Tibial artery (tissue), 4 donors: ENCODE results near the gene RHEB.

Experiments
- DNase-seq, 2 donors: peaks; one replicate each; pipeline ENCODE4 v3.0.0-alpha.2; 2019
- H3K27ac ChIP-seq, 2 donors: fragments of 200-600 bp; sonication (generic) in 1 of 2; 1 replicate in 1 of 2; 2 replicates in 1 of 2; pipeline ENCODE4 v1.5.1; 2018 to 2019; ENCODE audit warnings: mild to moderate bottlenecking in 1 of 2
- H3K27me3 ChIP-seq, 2 donors: fragments of 200-600 bp; sonication (generic) in 1 of 2; one replicate each; pipeline versions ENCODE4 v1.5.1 to v1.6.0; 2016 to 2019
- H3K36me3 ChIP-seq, 3 donors: fragments of 200-600 bp; sonication (generic) in 2 of 3; one replicate each; pipeline ENCODE4 v1.5.1; 2016 to 2019; ENCODE audit warnings: mild to moderate bottlenecking in 2 of 3
- H3K4me1 ChIP-seq, 4 donors: fragments of 200-600 bp; sonication (generic) in 2 of 4; 1 replicate in 3 of 4; 2 replicates in 1 of 4; pipeline ENCODE4 v1.5.1; 2016 to 2019
- H3K4me3 ChIP-seq, 2 donors: fragments of 200-600 bp; sonication (generic) in 1 of 2; 1 replicate in 1 of 2; 2 replicates in 1 of 2; pipeline ENCODE4 v1.5.1; 2018 to 2019; ENCODE audit warnings: mild to moderate bottlenecking in 2 of 2
- H3K9me3 ChIP-seq, 3 donors: fragments of 200-600 bp; sonication (generic) in 1 of 3; one replicate each; pipeline ENCODE4 v1.5.1; 2016 to 2019
- CTCF ChIP-seq, 2 experiments: fragments of 200-600 bp in 1 of 2; fragments of 450-650 bp in 1 of 2; IDR thresholded peaks; one replicate each; pipeline ENCODE4 v1.5.1; 2017 to 2019; ENCODE audit warnings: antibody characterized with exemption in 2 of 2, mild to moderate bottlenecking in 1 of 2, moderate library complexity in 1 of 2
- intact Hi-C: fragments of 100-400 bp; cut with DNase I; formaldehyde crosslinking; loops from one replicate; pipeline ENCODE4 v1.15.0; 2023; ENCODE audit warnings: low total_unique reads

Gene RHEB

GRCh38 chr7:151435971-151436370 is 83.7 kb downstream of the RHEB start:
- intact Hi-C loops, result no loop called here
- H3K4me3 ChIP-seq, result no peak overlapping the region
- H3K36me3 ChIP-seq, result no peaks in the 10 kb centered on the region
- no peaks in the 10 kb centered on the region for H3K9me3 ChIP-seq
- no peak for TF ChIP-seq CTCF (IDR thresholded peaks at IDR 0.05)
- H3K4me1 ChIP-seq, result peaks cover 0 to 59% (median 47%) of the 10 kb centered on the region in 4 donors
- peak overlapping the region; percentile 79 to 88 for H3K27ac ChIP-seq
- H3K27me3 ChIP-seq, result no peaks in the 10 kb centered on the region
- DNase-seq, result no peak

- Histone ChIP-seq H3K9me3 (no peaks in the 10 kb centered on the region), H3K36me3 (no peaks in the 10 kb centered on the region), H3K4me3 (no peak overlapping the region), H3K27me3 (no peaks in the 10 kb centered on the region), H3K4me1 (peaks cover 0 to 56% (median 41%) of the 10 kb centered on the region in 4 donors), H3K27ac (peak overlapping the region; percentile 79 to 88)
- DNase-seq, result peak in 1 of 2 donors; percentile 73
- no peak for TF ChIP-seq CTCF (IDR thresholded peaks at IDR 0.05)
- intact Hi-C loops, result no loop called here
Observed at GRCh38 chr7:151435103-151435916, 84.4 kb downstream of the RHEB start.

- Histone ChIP-seq H3K9me3 (no peaks in the 10 kb centered on the region), H3K4me3 (no peak overlapping the region), H3K36me3 (no peaks in the 10 kb centered on the region), H3K4me1 (peaks cover 0 to 56% (median 40%) of the 10 kb centered on the region in 4 donors), H3K27ac (peak overlapping the region; percentile 79 to 88), H3K27me3 (no peaks in the 10 kb centered on the region)
- intact Hi-C loops, result no loop called here
- TF ChIP-seq CTCF (IDR thresholded peaks at IDR 0.05), result no peak
- no peak for DNase-seq
Observed at GRCh38 chr7:151434549-151434948, 85.1 kb downstream of the RHEB start.

GRCh38 chr7:151433721-151434400 is 85.8 kb downstream of the RHEB start:
- Histone ChIP-seq H3K36me3 (no peaks in the 10 kb centered on the region), H3K27ac (no peak overlapping the region), H3K4me3 (no peak overlapping the region), H3K9me3 (no peaks in the 10 kb centered on the region), H3K27me3 (no peaks in the 10 kb centered on the region), H3K4me1 (peaks cover 0 to 61% (median 46%) of the 10 kb centered on the region in 4 donors)
- DNase-seq, result no peak
- intact Hi-C loops, result no loop called here
- TF ChIP-seq CTCF (IDR thresholded peaks at IDR 0.05), result no peak

GRCh38 chr7:151432658-151433521 is 86.8 kb downstream of the RHEB start:
- no peaks in the 10 kb centered on the region for H3K9me3 ChIP-seq
- peaks cover 0 to 62% (median 53%) of the 10 kb centered on the region in 4 donors for H3K4me1 ChIP-seq
- H3K36me3 ChIP-seq, result no peaks in the 10 kb centered on the region
- no peaks in the 10 kb centered on the region for H3K27me3 ChIP-seq
- no peak for DNase-seq
- no peak overlapping the region for H3K4me3 ChIP-seq
- no peak overlapping the region for H3K27ac ChIP-seq
- no peak for TF ChIP-seq CTCF (IDR thresholded peaks at IDR 0.05)
- intact Hi-C loops, result no loop called here
